Epidermal melanocyte (primary cell): ENCODE data around the gene DGAT2.

Experiments used
- DNase-seq: peaks from one replicate; pipeline ENCODE4 v3.0.0; 2011; ENCODE audit warnings: low spot score; ENCODE audit not compliant: insufficient read length

Gene DGAT2

DNA sequence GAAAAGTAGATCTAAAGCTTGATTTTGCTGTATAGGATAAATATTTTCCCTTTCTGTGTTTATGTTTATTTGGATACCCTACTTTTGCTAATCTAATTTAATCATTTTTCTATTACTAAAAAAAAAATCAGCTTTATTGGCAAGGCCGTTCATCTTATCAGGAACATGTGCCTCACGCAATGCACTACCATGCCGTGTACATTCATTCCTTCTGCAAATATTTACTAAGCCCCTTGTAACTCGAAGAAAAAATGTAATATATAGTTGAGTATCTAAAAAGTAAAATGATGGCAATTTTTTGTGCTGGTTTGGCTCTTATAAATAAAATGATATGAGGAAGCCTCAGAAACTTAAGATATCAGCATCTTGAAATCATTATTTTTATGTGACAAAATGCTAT is 55.4 kb downstream of the DGAT2 start:
- no peak for DNase-seq

DNA sequence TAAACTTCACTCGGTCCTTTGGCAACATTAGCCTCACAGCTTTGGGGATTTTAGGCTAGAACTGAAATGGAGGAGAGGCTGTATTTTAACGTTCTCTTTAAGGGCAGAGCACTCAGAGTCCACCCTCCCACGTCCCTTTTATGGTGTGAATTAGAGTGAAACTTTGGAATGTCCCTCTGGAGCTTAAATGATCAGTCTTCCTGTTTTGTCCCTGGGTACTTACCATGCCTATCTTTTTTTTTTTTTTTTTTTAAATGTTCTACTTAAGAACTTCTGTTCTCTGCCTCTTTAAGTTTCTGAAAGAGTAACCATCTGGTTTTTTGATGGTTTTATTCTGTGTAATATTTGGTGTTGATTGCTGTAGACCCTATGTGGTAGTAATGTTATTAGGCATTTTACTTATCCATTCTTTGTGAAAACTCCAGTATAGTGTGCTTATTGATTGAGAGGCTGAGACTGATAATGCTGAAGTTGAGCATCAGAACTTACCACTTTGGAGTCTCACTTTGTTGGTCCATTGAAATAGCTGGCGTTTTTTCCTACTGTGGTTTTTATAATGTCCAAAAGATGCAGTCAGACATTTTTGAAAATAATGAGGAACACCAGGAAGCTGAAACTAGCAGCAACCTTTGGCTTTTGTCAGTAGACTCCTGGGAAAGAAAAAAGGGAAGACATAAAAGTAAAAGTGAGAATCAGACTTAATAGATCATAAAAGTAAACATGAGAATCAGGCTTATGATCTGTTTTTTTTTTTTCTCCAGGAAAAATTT is 58.1 kb downstream of the DGAT2 start:
- DNase-seq = no peak

DNA sequence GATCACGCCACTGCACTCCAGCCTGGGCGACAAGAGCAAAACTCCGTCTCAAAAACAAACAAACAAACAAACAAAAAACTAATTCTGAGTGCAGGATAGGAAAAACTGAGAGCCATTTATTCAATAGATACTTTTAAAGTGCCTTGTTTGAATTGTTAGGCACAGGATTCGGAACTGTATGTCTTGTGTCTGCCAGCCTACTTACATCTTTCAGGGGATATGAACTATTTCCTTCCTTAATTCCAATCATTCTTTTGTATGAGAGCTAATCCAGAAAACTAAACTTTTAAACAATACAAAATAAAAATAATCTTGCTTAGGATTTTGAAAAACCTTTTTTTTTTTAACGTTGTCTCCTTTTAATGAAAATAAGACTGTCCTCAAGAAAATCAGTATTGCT is 59.0 kb downstream of the DGAT2 start:
- no peak for DNase-seq

DNA sequence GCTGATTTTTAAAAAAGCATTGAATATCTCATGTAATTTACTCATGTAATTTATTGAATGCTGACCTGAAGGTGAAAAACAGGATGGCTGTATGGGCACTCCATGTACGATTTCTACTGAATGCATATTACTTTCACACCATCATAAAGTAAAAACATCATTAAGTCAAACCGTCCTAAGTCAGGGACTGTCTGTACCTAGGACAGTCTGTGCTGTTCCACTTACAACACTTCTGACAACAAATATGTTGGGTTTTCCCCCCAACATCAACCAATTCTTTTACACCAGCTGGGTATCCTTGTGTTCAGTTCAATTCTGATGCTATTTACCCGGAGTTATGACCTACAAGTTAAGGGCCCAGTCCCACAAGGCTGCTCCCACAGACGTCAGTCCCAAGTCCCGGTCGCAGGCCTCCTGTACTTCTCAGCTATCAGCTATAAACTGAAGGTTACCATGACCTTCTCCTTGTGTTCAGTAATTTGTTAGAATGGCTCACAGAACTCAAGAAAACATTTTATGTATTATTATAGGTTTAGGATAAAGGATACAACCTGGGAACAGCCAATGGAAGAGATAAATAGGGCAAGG is 63.4 kb downstream of the DGAT2 start:
- DNase-seq = no peak

DNA sequence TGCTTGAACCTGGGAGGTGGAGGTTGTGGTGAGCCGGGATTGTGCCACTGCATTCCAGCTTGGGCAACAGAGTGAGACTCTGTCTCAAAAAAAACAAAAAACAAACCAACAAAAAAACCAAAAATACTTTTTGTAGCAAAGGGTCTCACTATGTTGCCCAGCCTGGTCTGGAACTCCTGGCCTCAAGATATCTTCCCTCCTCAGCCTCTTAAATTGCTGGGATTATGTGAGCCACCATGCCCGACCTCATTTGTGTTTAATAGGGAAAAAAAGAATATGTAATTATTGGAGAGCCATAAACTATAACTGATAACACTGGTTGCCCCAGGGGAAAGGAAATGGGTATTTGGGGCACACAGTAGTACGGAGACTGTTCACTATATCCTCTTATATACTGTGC is 66.2 kb downstream of the DGAT2 start:
- DNase-seq = no peak

DNA sequence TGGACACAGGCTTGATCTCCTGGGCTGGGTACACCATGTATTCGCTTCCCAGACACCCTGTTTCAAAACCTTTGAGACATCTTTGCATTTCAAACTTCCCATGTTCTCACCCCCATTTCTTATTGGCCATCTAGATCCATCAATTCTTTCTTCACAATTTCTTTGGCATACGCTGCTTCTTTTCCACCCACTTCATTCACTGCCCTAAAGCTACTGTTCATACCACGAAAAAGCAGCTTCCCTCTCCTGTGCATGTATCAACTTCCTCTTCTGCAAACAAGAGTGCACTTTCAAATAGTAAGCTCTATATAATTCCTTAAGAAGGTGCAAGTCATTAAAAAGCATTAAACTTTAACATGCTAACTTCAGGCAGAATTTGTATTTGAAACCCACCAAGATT is 67.8 kb downstream of the DGAT2 start:
- DNase-seq = no peak

DNA sequence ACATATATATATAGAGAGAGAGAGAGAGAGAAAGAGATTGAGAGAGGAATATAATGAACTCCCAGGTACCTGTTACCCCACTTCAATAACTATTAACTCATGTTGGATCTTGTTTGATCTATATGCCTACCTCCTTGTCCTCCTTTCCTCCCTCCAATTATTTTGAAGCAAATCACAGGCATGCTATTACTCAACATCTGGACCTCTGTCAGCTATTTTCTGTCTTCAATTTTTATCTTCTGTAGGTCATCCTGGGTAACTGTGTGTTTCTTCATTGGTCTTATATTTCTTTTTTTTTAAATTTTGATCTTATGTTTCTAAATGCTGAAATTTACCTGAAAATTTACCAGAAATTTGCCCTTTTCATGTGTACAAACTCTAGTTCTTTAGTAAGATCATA is 71.3 kb downstream of the DGAT2 start:
- no peak for DNase-seq

DNA sequence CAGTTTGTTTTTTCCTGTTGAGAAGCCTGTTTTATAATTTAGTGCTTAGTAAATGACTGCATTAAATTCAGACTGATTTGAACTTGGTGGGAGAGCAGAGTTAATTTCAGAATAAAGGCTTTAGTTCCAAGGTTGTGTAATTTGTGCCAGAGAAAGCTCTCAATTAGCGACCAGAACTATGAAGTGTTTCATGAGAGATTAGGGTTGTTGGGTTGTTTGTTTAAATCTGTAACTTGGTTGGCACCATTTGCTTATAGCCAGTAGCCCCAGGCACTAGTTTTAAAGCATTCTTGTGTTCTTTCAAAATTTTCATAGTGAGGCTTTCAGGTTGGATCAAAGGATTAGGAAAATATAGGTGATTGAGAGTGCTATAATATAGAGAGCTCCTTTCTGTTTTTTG is 71.9 kb downstream of the DGAT2 start:
- DNase-seq = no peak

DNA sequence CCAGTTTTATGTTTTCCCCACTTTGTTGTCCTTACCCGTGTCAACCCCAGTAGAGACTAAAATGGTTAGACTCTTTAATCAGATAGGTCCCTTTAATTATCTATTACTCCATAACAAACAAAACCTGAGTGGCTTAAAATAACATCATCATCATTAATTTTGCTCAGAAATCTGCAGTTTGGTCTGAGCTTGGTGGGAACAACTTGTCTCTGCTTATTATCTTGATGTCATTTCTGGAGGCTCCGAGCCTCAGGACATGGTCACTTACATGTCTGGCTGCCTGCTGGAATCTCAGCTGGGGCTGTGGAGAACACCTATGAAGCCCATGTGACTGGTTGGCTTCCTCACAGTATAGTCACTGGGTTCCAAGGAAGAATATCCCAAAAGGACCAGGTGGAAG is 73.2 kb downstream of the DGAT2 start:
- no peak for DNase-seq

DNA sequence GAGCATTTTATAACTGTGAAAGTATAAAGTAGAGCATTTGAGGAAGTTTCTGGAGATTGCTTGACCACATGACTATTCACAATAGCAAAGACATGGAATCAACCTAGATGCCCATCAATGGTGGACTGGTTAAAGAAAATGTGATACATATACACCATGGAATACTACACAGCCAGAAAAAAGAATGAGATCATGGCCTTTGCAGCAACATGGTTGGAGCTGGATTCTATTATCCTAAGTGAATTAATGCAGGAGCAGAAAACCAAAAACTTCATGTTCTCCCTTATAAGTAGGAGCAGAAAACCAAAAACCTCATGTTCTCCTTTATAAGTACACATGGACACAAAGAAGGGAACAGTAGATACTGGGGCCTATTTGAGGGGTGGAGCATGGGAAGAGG is 76.7 kb downstream of the DGAT2 start:
- DNase-seq = no peak

DNA sequence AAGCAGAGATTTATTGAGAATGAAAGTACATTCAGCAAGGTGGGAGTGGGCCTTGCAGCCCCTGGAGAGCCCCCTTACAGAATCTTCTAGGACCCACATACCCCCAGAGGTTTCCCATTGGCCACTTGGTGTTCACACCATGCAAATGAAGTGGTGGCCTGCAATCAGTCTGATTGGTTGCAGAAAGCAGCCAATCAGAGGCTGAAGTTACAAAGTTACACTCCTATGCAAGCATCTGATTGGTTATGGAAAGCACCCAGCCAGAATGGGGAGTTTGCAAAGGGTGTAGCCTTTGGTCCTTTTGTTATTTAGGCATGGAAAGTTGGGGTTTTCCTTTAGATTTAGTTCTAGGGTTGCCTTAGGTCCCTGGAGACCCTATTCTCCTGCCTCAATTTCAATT is 81.3 kb downstream of the DGAT2 start:
- no peak for DNase-seq

DNA sequence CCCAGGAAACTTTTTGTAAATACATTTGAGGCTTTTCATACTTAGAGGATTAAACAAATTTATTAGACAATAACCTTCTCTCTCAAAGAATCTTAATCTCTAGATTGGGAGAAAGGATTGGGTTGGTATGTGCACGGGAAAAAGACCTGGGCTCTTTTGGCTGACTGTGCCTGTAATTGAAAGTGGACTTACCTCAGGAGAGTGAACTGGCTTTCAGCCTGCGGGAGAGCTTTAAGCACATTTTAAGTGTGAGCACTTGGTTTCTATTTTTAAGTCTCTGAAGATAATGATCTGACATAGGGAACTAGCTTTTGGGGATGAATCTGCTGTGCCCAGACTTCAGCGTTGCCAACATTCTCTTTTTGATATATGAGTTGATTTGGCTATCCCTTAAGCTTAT is 82.2 kb downstream of the DGAT2 start:
- DNase-seq = no peak
